ENCODE measurements around the gene TM4SF5.
A peak's percentile ranks its signal among the peaks of the same experiment; 100 is the strongest.

TM4SF5 gene

DNA sequence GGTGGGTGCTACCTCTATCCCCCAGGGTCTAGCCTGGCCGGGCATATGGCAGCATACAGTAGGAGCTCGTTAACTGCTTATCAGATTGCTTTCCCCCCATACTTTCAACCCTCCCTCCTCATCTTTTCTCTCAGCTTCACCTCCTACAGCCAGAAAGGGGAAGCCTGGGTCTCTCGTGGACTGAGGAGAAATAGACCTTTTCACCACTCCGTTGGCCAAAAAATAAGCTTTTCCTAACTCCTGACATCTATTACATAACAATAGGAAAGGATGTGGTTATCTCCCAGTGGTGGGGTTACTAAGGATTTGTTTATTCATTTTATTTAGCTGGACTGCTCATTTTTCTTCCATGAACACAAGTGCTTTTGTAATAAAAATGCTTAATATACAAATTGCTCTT, 23.0 kb upstream of the TM4SF5 start:
- no peak for DNase-seq

DNA sequence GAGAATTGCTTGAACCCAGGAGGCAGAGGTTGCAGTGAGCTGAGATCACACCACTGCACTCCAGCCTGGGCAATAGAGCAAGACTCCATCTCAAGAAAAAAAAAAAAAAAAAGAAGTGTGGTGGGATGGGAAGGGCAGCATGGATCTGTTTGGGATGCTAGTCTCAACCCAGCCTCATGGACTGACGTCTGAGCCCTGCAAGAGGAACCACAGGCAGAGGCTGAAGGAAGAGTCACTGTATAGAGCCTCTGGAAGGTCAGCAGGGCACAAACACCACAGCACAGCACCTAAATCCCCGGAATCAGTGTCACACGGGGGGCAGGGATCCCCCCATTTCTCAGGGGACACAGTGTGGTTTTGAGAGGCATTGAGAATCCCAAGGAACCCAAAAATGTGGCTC, 21.1 kb upstream of the TM4SF5 start:
- DNase-seq: no peak

GRCh38 chr17:4751932-4752331, 19.8 kb upstream of the TM4SF5 start:
- no peak for DNase-seq

DNA sequence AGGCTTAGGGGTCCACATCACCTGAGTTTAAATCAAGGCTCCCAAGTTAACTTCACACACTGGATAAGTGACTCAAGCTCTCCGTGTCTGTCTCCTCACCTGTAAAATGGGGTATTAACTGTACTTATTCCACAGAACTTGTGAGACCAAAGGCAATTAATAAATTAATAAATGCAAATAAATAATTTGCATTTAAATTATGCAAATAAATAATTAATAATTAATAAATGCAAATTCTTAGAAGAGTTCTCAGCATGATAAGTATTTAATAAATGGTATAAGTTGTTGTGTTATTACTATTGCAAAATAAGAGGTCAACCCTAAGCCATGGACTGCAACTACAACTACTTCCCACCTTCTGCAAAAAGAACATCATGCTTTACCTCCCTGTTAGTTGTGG, 18.3 kb upstream of the TM4SF5 start:
- DNase-seq: no peak

DNA sequence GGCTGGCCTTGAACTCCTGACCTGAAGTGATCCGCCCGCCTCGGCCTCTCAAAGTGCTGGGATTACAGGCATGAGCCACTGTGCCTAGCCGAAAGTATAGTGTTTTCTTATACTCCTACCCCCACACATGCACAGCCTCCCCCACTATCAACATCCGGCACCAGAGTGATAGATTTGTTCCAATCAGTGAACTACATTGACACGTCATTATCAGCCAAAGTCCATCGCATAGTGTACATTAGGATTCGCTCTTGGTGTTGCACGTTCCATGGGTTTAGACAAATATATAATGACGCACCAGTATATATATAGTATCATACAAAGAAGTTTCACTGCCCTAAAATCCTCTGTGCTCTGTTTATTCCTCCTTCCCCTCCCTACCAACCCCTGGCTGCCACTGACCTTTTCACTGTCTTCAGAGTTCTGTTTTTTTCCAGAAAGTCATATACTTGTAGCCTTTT, 11.9 kb upstream of the TM4SF5 start:
- no peak for DNase-seq

- no peak for DNase-seq
Observed at GRCh38 chr17:4764595-4764994, 7.1 kb upstream of the TM4SF5 start.

GRCh38 chr17:4766201-4766600, 5.5 kb upstream of the TM4SF5 start:
- DNase-seq: no peak

DNA sequence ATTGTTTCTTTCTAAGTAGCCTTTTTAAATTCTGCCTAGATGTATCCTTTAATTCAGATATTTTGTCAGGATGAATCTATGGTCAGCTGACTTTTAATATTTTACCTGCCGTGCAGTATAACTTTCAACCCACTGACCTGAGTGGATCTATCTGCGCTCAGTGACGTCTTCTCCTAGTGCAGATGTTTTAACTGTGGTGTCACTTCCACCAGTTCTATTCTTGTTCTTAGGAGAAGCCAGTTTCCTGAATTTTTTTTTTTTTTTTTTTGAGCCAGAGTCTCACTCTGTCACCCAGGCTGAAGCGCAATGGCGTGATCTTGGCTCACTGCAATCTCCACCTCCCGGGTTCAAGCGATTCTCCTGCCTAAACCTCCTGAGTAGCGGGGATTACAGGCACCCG, 5.0 kb upstream of the TM4SF5 start:
- no peak for DNase-seq

DNA sequence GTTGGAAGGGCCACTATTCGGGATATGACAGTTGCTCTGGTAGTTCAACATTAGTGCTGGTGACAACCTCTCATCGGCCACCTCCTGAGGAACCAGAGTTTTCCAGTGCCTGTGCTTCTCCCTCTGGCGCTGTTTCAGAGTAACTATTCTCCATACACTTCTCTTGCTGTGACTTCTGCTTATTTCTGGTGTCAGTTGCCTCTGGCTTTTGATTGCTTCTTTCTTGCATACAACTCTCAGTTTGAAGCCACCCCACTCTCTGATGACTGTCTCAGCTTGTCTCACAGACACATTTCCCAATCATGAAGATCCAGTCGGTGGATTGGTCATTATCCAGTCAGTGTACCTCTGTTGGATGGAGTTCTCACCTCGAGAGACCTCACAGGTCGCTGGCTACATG, 3.4 kb upstream of the TM4SF5 start:
- no peak for DNase-seq

DNA sequence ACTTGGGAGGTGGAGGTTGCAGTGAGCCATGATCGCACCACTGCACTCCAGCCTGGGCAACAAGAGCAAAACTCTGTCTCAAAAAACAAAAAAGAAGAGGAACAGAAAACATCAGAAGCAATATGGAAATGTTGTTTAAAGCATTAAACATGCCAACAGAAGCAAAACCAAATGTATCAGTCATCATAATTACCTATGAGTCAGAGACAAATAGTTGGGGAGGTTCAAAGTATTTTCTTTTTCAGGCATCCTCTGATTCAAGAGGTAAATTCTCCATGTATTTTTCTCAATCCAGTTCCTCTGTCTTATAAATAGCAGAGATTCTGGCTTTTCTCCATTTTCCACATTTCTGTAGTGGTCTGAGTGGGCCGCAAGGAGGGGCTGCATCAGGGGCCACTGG, 2.1 kb upstream of the TM4SF5 start:
- DNase-seq: no peak

- peak; percentile 45 for DNase-seq
Observed at GRCh38 chr17:4772235-4772613, 538 bp downstream of the TM4SF5 start.

DNA sequence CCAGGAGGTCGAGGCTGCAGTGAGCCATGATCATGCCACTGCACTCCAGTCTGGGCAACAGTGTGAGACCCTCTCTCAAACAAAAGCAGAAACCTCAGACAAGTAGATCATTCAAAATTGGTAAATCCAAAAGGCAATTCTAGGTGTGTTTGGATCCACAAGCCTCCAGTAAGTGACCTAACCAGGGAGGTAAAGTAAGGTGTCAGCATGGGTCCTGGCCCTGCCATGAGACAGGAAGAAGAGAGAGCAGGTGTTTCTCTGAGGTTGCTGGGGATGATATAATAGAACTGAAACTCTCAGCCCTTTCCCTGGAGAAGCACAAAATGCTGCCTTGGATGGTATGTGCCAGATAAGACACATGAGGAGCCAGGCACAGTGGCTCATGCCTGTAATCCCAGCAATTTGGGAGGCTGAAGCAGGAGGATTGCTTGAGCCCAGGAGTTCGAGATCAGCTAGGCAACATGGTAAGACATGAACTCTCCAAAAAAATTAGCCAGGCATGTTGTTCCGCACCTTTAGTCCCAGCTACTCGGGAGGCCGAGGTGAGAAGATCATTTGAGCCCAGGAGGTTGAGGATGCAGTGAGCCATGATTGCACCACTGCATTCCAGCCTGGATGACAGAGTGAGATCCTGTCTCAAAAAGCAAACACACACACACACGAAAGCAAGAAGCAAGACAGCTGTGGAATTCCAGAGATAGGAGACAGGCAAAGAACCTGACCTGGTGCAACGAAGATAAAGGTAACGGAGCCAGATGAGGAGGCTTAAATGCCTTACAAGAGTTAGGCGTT, 6.5 kb downstream of the TM4SF5 start:
- DNase-seq: no peak

GRCh38 chr17:4780325-4780955, 8.8 kb downstream of the TM4SF5 start:
- no peak for DNase-seq

DNA sequence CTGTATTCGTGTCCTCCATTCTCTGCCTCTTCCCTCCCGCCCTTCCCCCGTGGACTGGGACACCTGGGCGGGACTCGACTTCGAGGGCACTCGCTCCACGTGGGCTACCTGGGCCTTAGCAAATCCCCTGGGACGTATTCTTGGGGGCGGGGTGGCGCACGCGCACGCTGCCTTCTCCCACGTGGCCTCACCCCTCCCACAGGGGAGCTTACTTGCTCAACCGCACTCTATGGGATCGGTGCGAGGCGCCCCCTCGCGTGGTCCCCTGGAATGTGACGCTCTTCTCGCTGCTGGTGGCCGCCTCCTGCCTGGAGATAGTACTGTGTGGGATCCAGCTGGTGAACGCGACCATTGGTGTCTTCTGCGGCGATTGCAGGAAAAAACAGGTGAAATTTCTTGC, 11.0 kb downstream of the TM4SF5 start:
- peak; percentile 74 for DNase-seq

GRCh38 chr17:4785311-4786105, 13.8 kb downstream of the TM4SF5 start:
- DNase-seq: peak; percentile 56

GRCh38 chr17:4786106-4786511, 14.4 kb downstream of the TM4SF5 start, which contains the start of gene VMO1:
Gene VMO1, minus strand, starts transcription at chr17:4786364. Its CDS starts 12 bp downstream, at chr17:4786352.
- DNase-seq: peak; percentile 95

GRCh38 chr17:4786516-4786915, 14.8 kb downstream of the TM4SF5 start:
- no peak for DNase-seq

GRCh38 chr17:4788159-4788806, 16.6 kb downstream of the TM4SF5 start:
- no peak for DNase-seq

DNA sequence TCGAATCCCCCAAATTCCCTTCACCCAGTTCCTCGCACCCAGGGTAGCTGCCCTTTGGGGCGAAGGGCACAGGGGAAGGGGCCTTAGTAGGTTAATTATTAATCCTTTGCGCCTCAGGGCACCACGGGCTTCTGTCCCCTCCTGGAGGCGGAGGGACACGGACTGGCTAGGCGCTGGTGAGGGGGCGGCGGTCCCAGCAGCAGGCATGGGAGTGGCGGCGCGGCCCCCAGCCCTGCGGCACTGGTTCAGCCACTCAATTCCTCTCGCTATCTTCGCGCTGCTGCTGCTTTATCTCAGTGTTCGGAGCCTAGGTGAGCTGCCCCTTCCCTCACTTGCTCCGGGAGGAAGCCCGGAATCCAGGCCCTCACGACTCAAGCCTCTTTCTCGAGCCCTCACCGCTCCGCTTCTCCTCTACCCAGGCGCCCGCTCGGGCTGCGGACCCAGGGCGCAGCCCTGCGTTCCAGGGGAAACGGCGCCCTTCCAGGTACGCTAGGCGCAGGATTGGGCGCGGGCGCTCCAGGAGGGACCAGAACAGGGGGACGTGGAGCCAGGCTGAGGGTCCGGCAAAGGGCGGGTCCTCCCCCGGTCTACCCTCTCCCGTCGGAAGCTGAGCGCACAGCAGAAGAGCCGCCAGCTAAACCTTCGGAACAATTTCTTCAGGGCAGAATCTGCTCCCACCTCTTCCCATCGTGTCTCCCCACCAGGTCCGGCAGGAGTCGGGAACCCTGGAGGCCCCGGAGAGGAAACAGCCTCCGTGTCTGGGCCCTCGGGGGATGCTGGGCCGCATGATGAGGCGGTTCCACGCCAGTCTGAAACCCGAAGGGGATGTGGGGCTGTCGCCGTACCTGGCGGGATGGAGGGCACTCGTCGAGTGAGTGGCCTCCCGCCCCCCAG, 17.4 kb downstream of the TM4SF5 start, which contains the start of gene GLTPD2:
TSS of gene GLTPD2 (plus strand) at position 158 of the 894 bp plus-strand sequence. CDS start at position 206, 48 bp downstream.
- peak; percentile 55 for DNase-seq

DNA sequence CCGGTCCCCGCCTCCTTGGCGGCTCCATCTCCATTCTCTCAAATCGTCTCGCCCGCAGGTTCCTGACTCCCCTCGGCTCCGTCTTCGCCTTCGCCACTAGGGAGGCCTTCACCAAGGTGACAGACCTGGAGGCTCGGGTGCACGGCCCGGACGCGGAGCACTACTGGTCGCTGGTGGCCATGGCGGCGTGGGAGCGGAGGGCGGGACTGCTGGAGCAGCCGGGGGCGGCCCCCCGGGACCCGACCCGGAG, 17.9 kb downstream of the TM4SF5 start:
- DNase-seq: no peak

DNA sequence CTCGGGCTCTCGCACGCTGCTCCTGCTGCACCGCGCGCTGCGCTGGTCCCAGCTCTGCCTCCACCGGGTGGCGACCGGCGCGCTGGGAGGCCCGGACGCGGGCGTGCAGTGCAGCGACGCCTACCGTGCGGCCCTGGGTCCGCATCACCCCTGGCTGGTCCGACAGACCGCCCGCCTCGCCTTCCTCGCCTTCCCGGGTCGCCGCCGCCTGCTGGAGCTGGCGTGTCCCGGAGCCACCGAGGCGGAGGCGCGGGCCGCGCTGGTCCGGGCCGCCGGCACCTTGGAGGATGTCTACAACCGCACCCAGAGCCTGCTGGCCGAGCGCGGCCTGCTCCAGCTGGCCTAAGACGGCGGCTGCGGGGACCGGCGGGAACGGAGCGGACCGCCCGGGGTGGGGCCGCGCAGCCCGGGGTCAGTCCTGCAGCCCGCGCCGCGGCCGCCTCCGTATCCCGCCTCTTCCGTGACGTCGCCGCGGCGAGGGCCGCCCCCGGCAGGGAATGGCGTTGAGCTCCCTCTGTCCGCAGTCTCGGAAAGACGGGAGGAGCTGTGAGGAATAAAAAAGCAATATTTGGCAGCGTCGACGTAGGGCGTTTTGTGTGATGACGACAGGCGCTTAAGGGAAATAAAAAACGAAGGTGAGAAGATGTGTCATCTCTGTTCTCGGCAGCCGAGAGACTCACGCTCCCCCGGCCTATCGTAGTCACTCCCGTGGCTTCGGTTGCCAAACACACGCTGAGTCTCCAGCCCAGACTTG, 18.4 kb downstream of the TM4SF5 start:
- peak; percentile 92 for DNase-seq

DNA sequence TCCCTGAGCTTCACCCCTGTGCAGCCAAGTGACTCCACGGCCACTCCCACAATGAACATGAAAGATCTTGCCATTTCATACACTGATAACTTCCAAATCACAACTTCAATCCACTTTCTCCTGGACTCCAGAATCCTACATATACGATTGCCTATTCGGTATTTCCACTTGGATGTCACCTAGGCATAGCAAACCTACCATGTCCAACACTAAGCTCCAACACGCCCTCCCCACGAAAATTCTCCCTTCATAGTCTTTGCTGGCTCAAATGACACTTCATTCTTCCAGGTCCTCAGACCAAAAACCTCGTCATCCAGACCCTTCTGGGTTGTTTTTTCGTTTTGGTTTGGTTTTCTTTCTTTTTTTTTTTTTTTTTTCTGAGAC, 19.0 kb downstream of the TM4SF5 start:
- DNase-seq: no peak
